ENCODE measurements around the gene OR51G2. TPM values are rescaled to one million over a fixed set of nuclear protein-coding genes. Genes with fewer than 3 reads are reported as not detected.

Gene OR51G2
- polyA plus RNA-seq, 1 donor (not counting 4 experiments of a cell fraction or from before 2014, with no cell fraction given), result not detected

DNA sequence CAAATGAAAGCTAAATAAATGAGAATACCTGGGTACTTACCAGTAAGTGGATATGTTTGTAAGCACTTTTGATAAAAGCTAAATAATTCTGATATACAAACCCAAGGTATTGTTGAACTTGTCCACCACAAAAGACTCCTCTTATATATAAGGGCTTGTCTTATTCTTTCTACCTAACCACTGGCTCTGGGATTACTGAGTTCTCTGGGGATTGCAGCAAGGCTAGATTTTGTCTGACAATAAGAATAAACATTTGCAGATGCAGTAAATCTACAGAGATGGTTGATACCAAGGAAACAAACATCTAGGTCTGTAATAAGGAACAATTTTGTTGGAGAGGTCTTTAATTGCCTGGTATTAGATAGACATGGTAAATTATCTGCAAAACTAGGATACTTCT is 28.4 kb upstream of the OR51G2 start, which contains the start of gene OR51A4:
Gene OR51A4 (minus strand): TSS at position 101 of the 400 bp plus-strand sequence. CDS start 505 bp downstream, outside the sequence.
- no peak within 1 kb of the TSS for H3K27ac ChIP-seq (ENCODE audit: control insufficient read depth, insufficient read depth, low read length)
- H3K9me3 ChIP-seq (ENCODE audit: control insufficient read depth, low read depth, low read length), result no peaks in the 10 kb centered on the region
- H3K79me2 ChIP-seq (ENCODE audit: control insufficient read depth, insufficient read depth, low read length), result no peaks in the 10 kb centered on the region
- no peaks in the 10 kb centered on the region for H3K4me1 ChIP-seq (ENCODE audit: control insufficient read depth, extremely low read depth, insufficient read depth, low read length)
- H4K20me1 ChIP-seq (ENCODE audit: control insufficient read depth, extremely low read depth, insufficient read depth, low read length), result no peaks in the 10 kb centered on the region
- H3K9me1 ChIP-seq (ENCODE audit: control insufficient read depth, extremely low read depth, insufficient read depth, low read length), result no peaks in the 10 kb centered on the region
- H3K36me3 ChIP-seq (ENCODE audit: control insufficient read depth in 2 of 2, extremely low read depth in 1 of 2, insufficient read depth in 2 of 2, low read length in 2 of 2), result no peaks in the 10 kb centered on the region
- no peak for DNase-seq (ENCODE audit: low read depth, low spot score)
- no peak within 1 kb of the TSS for H3K4me3 ChIP-seq (ENCODE audit: control insufficient read depth in 2 of 3, extremely low read depth in 1 of 3, insufficient read depth in 2 of 3, low read depth in 1 of 3, low read length in 3 of 3)
- H3K9ac ChIP-seq (ENCODE audit: control insufficient read depth, extremely low read depth, insufficient read depth, low read length), result no peak within 1 kb of the TSS
- no peaks in the 10 kb centered on the region for H3K27me3 ChIP-seq (ENCODE audit: control insufficient read depth, extremely low read depth, insufficient read depth, low read length)
- no peak within 1 kb of the TSS for H2AFZ ChIP-seq (ENCODE audit: control insufficient read depth, low read length)
- H3K4me2 ChIP-seq (ENCODE audit: control insufficient read depth, extremely low read depth, insufficient read depth, low read depth, low read length), result no peak within 1 kb of the TSS
- no peak for FAIRE-seq
- TF ChIP-seq EZH2 (IDR thresholded peaks at IDR 0.05; ENCODE audit: low read length), result no peak
- TF ChIP-seq, protein P1, sequence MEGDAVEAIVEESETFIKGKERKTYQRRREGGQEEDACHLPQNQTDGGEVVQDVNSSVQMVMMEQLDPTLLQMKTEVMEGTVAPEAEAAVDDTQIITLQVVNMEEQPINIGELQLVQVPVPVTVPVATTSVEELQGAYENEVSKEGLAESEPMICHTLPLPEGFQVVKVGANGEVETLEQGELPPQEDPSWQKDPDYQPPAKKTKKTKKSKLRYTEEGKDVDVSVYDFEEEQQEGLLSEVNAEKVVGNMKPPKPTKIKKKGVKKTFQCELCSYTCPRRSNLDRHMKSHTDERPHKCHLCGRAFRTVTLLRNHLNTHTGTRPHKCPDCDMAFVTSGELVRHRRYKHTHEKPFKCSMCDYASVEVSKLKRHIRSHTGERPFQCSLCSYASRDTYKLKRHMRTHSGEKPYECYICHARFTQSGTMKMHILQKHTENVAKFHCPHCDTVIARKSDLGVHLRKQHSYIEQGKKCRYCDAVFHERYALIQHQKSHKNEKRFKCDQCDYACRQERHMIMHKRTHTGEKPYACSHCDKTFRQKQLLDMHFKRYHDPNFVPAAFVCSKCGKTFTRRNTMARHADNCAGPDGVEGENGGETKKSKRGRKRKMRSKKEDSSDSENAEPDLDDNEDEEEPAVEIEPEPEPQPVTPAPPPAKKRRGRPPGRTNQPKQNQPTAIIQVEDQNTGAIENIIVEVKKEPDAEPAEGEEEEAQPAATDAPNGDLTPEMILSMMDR (optimal IDR thresholded peaks at IDR 0.05 in 1 of 3, IDR thresholded peaks at IDR 0.05 in 1 of 3, conservative IDR thresholded peaks at IDR 0.05 in 1 of 3; ENCODE audit: extremely low read depth in 1 of 3, insufficient read depth in 2 of 3, low read length in 3 of 3), result no peak
- dilution Hi-C loops (cut with MboI; ENCODE audit: extremely low pct_ligation_motif_present, low sequenced_read_pairs), result no loop called here

DNA sequence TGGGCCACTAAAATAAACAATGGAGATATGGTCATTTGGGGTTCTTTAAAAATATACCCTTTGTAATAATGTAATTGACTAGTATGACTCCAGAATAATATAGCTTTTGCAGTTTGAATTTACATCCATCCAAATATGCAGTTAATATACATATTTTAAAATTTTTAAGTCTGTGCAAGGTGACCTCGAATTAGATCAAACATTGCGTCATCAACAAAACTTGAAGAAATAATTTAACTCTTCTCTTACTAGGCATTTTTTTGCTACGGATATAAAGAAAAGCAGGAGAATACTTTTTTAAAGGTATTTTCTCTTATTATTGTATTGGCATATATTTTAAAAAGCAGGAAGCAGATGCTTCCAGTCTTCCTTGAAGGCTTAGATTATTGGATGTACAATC is 17.6 kb upstream of the OR51G2 start:
- H3K4me2 ChIP-seq (ENCODE audit: control insufficient read depth, extremely low read depth, insufficient read depth, low read depth, low read length), result no peak overlapping the region
- H2AFZ ChIP-seq (ENCODE audit: control insufficient read depth, low read length), result no peak overlapping the region
- H3K27me3 ChIP-seq (ENCODE audit: control insufficient read depth, extremely low read depth, insufficient read depth, low read length), result no peaks in the 10 kb centered on the region
- no peak for TF ChIP-seq EZH2 (IDR thresholded peaks at IDR 0.05; ENCODE audit: low read length)
- TF ChIP-seq, protein P1 (optimal IDR thresholded peaks at IDR 0.05 in 1 of 3, IDR thresholded peaks at IDR 0.05 in 1 of 3, conservative IDR thresholded peaks at IDR 0.05 in 1 of 3; ENCODE audit: extremely low read depth in 1 of 3, insufficient read depth in 2 of 3, low read length in 3 of 3), result no peak
- H3K9me3 ChIP-seq (ENCODE audit: control insufficient read depth, low read depth, low read length), result no peaks in the 10 kb centered on the region
- H3K9ac ChIP-seq (ENCODE audit: control insufficient read depth, extremely low read depth, insufficient read depth, low read length), result no peak overlapping the region
- H3K9me1 ChIP-seq (ENCODE audit: control insufficient read depth, extremely low read depth, insufficient read depth, low read length), result no peaks in the 10 kb centered on the region
- H3K4me3 ChIP-seq (ENCODE audit: control insufficient read depth in 2 of 3, extremely low read depth in 1 of 3, insufficient read depth in 2 of 3, low read depth in 1 of 3, low read length in 3 of 3), result no peak overlapping the region
- no peaks in the 10 kb centered on the region for H3K79me2 ChIP-seq (ENCODE audit: control insufficient read depth, insufficient read depth, low read length)
- FAIRE-seq (no peak), DNase-seq (ENCODE audit: low read depth, low spot score) (no peak)
- H3K4me1 ChIP-seq (ENCODE audit: control insufficient read depth, extremely low read depth, insufficient read depth, low read length), result no peaks in the 10 kb centered on the region
- H4K20me1 ChIP-seq (ENCODE audit: control insufficient read depth, extremely low read depth, insufficient read depth, low read length), result no peaks in the 10 kb centered on the region
- dilution Hi-C loops (cut with MboI; ENCODE audit: extremely low pct_ligation_motif_present, low sequenced_read_pairs), result no loop called here
- H3K36me3 ChIP-seq (ENCODE audit: control insufficient read depth in 2 of 2, extremely low read depth in 1 of 2, insufficient read depth in 2 of 2, low read length in 2 of 2), result no peaks in the 10 kb centered on the region
- H3K27ac ChIP-seq (ENCODE audit: control insufficient read depth, insufficient read depth, low read length), result no peak overlapping the region
